Omental fat pad (tissue), 4 donors: ENCODE results near the gene NOL12. TPM values are rescaled to one million over a fixed set of nuclear protein-coding genes. Genes with fewer than 3 reads are reported as not detected.
"Not testable (repeated sequence)": the region's sequence is repeated elsewhere in the genome, so short reads cannot be mapped to it uniquely, and the experiment has no call there.

Experiments used
- ATAC-seq: fragments of 150-250 bp; one replicate; pipeline ENCODE4 v1.9.1; 2016; ENCODE audit warnings: mild to moderate bottlenecking, moderate library complexity; ENCODE audit not compliant: low FRiP score
- DNase-seq: peaks from one replicate; pipeline ENCODE4 v3.0.0-alpha.2; 2019; ENCODE audit warnings: low spot score
- CTCF ChIP-seq, 3 donors: fragments of 450-650 bp; IDR thresholded peaks; one replicate each; pipeline ENCODE4 v1.5.1; 2016 to 2017; ENCODE audit warnings: antibody characterized with exemption in 3 of 3, mild to moderate bottlenecking in 3 of 3, moderate library complexity in 2 of 3
- total RNA-seq, 4 donors: library from RNA; depleted of rRNA; stranded (reverse); fragments of >200 nt; gene quantifications; one replicate each; pipeline ENCODE4 v1.1.0, GENCODE V29; 2016

Gene NOL12
- total RNA-seq, 4 donors from 2014 or later: 16.4 to 34.8 (median 21.4) TPM

- no peak for DNase-seq
- no peak for TF ChIP-seq CTCF (IDR thresholded peaks at IDR 0.05)
- no peak for ATAC-seq
Observed at GRCh38 chr22:37681001-37681424, 5.1 kb upstream of the NOL12 start.

- peak in 1 of 3 donors; percentile 9 for TF ChIP-seq CTCF (IDR thresholded peaks at IDR 0.05)
- DNase-seq (no peak), ATAC-seq (peak; percentile 18)
Observed at GRCh38 chr22:37681556-37682049, 4.5 kb upstream of the NOL12 start.

GRCh38 chr22:37684803-37685615 lies 1.1 kb upstream of the NOL12 start:
- ATAC-seq: no peak
- no peak for TF ChIP-seq CTCF (IDR thresholded peaks at IDR 0.05)
- DNase-seq: no peak

- no peak for DNase-seq
- no peak for ATAC-seq
- TF ChIP-seq CTCF (IDR thresholded peaks at IDR 0.05): no peak
Observed at GRCh38 chr22:37690407-37690806, 4.3 kb downstream of the NOL12 start.

- no peak for TF ChIP-seq CTCF (IDR thresholded peaks at IDR 0.05)
- ATAC-seq (peak; percentile 88), DNase-seq (no peak)
Observed at GRCh38 chr22:37690901-37691504, 4.9 kb downstream of the NOL12 start.

- TF ChIP-seq CTCF (IDR thresholded peaks at IDR 0.05): no peak
- no peak for ATAC-seq
- no peak for DNase-seq
Observed at GRCh38 chr22:37692627-37693285, 6.6 kb downstream of the NOL12 start.

GRCh38 chr22:37694131-37694530 lies 8.0 kb downstream of the NOL12 start:
- DNase-seq: not testable (repeated sequence)

GRCh38 chr22:37696260-37696656 lies 10.1 kb downstream of the NOL12 start:
- ATAC-seq: not testable (repeated sequence)

More at GRCh38 chr22:37694131-37694530, 8.0 kb downstream of the NOL12 start:
- not testable (repeated sequence) for ATAC-seq

More at GRCh38 chr22:37696260-37696656, 10.1 kb downstream of the NOL12 start:
- not testable (repeated sequence) for DNase-seq
